ENCODE measurements around the gene TAS1R2.
"Not testable (repeated sequence)": the region's sequence is repeated elsewhere in the genome, so short reads cannot be mapped to it uniquely, and the experiment has no call there.

DNA sequence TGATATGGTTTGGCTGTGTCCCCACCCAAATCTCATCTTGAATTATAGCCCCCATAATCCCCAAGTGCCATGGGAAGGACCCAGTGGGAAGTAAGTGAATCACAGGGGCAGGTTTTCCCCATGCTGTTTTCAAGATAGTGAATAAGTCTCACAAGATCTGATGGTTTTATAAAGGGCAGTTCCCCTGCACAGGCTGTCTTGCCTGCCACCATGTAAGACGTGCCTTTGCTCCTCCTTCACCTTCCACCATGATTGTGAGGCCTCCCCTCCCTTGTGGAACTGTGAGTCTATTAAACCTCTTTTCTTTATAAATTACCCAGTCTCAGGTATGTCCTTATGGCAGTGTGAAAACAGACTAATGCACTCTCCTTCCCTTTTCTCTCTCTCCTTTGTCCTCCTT lies 27.1 kb downstream of the TAS1R2 start:
- TF ChIP-seq, protein P1, sequence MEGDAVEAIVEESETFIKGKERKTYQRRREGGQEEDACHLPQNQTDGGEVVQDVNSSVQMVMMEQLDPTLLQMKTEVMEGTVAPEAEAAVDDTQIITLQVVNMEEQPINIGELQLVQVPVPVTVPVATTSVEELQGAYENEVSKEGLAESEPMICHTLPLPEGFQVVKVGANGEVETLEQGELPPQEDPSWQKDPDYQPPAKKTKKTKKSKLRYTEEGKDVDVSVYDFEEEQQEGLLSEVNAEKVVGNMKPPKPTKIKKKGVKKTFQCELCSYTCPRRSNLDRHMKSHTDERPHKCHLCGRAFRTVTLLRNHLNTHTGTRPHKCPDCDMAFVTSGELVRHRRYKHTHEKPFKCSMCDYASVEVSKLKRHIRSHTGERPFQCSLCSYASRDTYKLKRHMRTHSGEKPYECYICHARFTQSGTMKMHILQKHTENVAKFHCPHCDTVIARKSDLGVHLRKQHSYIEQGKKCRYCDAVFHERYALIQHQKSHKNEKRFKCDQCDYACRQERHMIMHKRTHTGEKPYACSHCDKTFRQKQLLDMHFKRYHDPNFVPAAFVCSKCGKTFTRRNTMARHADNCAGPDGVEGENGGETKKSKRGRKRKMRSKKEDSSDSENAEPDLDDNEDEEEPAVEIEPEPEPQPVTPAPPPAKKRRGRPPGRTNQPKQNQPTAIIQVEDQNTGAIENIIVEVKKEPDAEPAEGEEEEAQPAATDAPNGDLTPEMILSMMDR (conservative IDR thresholded peaks at IDR 0.05; ENCODE audit: low read depth, low read length): not testable (repeated sequence)
- TF ChIP-seq POLR2A (IDR thresholded peaks at IDR 0.05; ENCODE audit: low read depth, low read length); RAD21 (IDR thresholded peaks at IDR 0.05; ENCODE audit: low read length); BHLHE40 (IDR thresholded peaks at IDR 0.05; ENCODE audit: low read depth, low read length); CEBPB (IDR thresholded peaks at IDR 0.05; ENCODE audit: low read depth, low read length); CHD1 (IDR thresholded peaks at IDR 0.05; ENCODE audit: low read depth, low read length); RFX5 (IDR thresholded peaks at IDR 0.05; ENCODE audit: low read depth, low read length); FOS (IDR thresholded peaks at IDR 0.05; ENCODE audit: low read depth, low read length); SMC3 (IDR thresholded peaks at IDR 0.05; ENCODE audit: low read depth, low read length); MAFK (IDR thresholded peaks at IDR 0.05; ENCODE audit: low read depth, low read length); MXI1 (IDR thresholded peaks at IDR 0.05; ENCODE audit: borderline replicate concordance, low read depth, low read length); NFE2L2 (IDR thresholded peaks at IDR 0.05; ENCODE audit: low read depth, low read length): not testable (repeated sequence)
- TF ChIP-seq, protein P2, sequence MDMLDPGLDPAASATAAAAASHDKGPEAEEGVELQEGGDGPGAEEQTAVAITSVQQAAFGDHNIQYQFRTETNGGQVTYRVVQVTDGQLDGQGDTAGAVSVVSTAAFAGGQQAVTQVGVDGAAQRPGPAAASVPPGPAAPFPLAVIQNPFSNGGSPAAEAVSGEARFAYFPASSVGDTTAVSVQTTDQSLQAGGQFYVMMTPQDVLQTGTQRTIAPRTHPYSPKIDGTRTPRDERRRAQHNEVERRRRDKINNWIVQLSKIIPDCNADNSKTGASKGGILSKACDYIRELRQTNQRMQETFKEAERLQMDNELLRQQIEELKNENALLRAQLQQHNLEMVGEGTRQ (IDR thresholded peaks at IDR 0.05; ENCODE audit: low read depth, low read length): not testable (repeated sequence)
- TF ChIP-seq, protein P3, sequence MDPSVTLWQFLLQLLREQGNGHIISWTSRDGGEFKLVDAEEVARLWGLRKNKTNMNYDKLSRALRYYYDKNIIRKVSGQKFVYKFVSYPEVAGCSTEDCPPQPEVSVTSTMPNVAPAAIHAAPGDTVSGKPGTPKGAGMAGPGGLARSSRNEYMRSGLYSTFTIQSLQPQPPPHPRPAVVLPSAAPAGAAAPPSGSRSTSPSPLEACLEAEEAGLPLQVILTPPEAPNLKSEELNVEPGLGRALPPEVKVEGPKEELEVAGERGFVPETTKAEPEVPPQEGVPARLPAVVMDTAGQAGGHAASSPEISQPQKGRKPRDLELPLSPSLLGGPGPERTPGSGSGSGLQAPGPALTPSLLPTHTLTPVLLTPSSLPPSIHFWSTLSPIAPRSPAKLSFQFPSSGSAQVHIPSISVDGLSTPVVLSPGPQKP (IDR thresholded peaks at IDR 0.05; ENCODE audit: borderline replicate concordance, low read depth, low read length): not testable (repeated sequence)
